Measurements from ENCODE around the gene ELAVL3.
"Not testable (repeated sequence)": the region's sequence is repeated elsewhere in the genome, so short reads cannot be mapped to it uniquely, and the experiment has no call there.

Gene ELAVL3

DNA sequence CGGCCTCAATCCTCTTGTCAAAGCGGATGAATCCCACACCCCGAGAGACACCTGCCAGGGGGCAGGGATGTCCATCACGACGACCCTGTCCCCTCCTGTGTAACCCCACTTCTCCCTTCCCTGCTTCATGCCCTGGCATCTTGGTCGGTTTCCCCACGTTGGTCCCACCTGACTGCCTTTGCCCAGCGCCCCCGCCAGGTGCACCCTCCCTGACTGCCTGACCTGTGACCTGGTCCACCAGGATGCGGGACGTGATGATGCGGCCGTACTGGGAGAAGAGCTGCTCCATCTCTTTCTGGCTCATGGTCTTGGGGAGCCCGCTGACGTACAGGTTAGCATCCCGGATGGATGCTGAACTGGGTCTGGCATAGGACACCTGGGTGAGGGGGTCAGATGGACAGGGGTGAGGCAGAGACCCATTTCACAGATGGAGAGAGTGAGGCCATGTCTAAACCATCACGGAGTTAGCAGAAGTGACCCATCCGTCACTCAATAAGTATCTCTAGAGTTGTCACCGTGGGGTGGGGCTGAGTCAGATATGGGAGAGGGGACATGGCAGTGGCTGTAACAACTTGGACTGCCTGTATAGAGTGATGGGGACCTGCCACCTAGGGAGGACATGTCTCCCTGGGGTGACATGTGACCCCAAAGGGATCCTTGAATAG is 22.5 kb downstream of the ELAVL3 start:
- DNase-seq = no peak

DNA sequence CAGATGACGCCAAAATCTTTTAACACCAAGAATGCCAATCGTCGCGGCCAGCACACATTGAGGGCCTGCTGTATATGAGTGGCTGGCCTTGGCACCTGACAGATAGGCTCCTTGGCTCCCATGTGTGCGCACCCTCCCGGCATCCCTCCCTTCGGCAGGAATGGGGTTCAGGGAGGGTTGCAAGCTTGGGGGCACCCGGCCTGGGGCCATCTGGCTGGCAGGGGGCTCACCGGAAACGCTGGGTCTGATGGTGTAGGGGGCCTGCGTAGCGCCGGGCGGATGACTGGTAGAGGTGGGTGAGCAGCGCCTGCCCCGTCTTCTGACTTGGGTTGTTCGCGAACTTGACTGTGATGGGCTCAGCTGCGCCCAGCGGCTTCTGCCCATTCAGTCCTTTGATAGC is 23.0 kb downstream of the ELAVL3 start:
- DNase-seq = no peak

- no peak for DNase-seq
Observed at GRCh38 chr19:11457115-11457514, 23.7 kb downstream of the ELAVL3 start.

- DNase-seq = no peak
Observed at GRCh38 chr19:11456659-11457058, 24.2 kb downstream of the ELAVL3 start.

DNA sequence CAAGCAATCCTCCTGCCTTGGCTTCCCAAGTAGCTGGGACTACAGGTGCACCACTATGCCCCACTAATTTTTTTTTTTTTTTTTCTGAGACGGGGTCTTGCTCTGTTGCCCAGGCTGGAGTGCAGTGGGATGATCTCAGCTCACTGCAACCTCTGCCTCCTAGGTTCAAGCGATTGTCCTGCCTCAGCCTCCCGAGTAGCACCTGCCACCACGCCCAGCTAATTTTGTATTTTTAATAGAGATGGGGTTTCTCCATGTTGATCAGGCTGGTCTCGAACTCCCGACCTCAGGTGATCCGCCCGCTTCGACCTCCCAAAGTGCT is 25.7 kb downstream of the ELAVL3 start:
- DNase-seq = not testable (repeated sequence)

DNA sequence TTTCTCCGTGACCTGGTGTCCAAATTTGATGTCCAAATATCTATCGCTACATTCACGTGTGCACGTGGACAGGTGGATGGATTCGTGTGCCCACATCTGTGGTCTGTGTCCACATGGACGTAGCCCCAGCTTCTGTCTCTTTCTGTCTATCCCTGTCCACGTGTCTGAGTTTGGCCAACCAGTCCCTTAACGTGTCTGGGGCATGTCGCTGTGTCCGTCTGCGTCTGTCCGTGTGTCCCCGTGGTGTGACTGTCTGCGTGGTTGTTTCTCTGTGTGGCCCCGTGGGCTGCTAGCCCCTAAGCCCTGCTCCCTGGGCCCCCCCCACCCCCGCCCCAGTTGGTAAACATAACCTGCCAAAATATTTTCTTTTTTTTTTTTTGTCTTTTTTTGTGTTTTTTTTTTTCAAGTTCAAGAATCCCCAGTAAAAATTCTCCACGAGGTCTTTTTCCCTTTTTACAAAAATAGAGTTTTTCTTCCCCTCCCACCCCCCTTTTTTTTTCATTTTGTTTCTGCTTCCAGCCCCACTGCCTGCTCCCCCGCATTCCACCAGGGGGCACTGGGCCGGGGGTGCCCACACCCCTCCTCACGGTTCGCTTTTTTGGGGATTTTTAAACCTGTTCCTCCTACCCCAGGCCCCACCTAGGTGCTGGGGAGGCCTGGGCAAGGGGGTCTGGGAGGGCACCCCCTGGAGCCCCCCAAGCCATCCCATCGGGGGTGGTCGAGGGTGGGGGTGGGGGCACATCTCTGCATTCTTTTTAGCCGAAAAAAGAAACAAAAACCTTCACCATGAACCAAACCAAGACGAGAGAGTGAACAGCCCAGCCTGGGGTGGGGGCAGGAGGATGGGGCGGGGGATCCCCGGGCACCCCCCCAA is 27.1 kb downstream of the ELAVL3 start:
- no peak for DNase-seq

DNA sequence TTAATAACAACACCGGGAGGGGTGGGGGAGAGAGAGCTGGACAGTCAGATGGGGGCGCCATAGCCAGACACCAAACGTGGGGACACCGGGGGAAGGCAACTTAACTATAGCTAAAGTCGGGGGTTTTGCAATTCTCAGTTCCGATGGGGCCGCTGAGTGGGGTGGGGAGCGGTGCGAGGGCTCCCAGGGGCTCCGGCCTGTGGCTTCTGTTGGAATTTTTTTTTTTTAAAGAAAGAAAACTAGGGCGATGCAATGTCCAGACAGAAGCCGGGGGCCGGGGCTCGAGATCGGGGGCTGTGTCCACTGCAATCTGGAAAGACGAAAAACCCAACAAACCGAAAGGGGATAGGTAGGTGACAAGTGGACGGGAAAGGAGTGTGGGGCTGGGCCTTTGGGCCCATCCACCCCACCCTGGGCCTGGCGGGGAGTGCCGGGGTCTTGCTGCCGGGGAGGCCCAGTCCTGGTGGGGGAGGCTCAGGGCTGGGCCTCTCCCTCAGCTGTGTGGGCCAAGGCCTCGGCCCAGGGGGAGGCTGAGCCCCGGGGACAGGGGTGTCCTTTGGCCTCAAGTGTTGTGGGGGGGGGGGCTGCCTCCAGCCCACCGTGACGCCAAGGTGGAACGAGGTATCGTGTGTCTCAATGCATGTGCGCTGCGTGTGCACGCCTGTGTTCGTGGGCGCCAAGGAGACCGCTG is 28.1 kb downstream of the ELAVL3 start:
- DNase-seq = no peak

- DNase-seq = no peak
Observed at GRCh38 chr19:11451871-11452619, 28.8 kb downstream of the ELAVL3 start.

- no peak for DNase-seq
Observed at GRCh38 chr19:11451327-11451870, 29.4 kb downstream of the ELAVL3 start.

DNA sequence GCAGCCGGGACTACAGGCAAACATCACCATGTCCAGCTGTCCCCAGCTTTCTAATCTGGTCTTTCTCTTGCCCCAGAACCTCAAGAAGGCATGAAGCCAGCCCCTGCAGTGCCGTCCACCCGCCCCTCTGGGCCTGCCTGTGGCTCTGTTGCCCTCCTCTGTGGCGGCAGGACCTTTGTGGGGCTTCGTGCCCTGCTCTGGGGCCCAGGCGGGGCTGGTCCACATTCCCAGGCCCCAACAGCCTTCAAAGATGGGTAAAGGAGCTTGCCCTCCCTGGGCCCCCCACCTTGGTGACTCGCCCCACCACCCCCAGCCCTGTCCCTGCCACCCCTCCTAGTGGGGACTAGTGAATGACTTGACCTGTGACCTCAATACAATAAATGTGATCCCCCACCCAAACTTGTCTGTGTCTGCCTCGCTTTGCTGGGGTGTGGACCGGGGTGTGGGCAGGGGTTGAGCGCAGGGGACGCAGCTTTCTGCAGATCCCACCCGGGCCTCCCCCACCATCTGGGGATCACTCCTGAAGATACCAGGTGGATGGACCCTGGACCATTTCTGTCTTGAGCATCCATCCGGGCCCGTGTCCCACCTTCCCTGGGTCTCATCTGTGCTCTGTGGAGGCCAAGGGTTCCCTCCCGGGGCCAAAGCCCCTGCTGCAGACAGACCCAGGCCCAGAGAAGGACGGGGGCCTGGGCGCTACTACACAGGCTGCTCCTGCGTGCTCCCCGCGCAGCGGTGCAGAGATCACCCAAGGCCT is 30.1 kb downstream of the ELAVL3 start:
- DNase-seq = no peak

GRCh38 chr19:11448923-11449554 is 31.8 kb downstream of the ELAVL3 start:
- DNase-seq = no peak

- no peak for DNase-seq
Observed at GRCh38 chr19:11448410-11448809, 32.4 kb downstream of the ELAVL3 start.

DNA sequence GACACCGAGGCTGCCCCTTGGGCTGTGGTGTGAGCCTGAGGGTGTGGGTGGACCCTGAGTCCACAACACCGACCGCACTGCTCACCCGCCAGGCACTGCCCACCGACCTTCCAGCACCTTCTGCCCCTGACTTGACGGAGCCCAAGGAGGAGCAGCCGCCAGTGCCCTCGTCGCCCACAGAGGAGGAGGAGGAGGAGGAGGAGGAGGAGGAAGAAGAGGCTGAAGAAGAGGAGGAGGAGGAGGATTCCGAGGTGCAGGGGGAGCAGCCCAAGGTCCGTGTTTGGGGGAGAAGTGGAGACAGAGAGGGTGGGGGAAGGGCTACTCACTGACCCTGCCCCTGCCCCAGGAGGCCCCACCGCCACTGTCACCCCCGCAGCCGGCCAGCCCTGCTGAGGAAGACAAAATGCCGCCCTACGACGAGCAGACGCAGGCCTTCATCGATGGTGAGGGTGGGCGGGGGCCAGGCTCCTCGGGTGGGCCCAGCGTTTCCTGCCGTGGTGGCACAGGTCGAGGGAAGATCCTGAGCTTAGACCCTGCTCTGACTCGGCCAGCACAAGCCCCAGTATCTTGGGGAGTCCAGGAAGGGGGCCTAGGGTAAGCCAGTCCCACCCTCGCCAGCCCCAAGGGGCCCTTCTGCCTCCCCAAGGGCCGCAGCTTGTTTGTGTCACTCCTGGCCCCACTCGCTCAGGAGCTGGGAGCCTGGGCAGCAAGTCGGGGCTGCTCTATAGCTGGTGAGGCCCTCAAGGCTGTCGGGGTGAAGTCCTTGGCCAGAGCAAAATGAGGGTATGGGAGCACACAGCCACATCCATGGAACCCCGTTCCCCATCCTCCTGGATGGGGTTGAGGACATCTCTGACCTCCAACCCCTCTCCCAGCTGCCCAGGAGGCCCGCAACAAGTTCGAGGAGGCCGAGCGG is 33.2 kb downstream of the ELAVL3 start:
- DNase-seq = no peak

GRCh38 chr19:11446652-11447301 is 34.1 kb downstream of the ELAVL3 start:
- DNase-seq = no peak

DNA sequence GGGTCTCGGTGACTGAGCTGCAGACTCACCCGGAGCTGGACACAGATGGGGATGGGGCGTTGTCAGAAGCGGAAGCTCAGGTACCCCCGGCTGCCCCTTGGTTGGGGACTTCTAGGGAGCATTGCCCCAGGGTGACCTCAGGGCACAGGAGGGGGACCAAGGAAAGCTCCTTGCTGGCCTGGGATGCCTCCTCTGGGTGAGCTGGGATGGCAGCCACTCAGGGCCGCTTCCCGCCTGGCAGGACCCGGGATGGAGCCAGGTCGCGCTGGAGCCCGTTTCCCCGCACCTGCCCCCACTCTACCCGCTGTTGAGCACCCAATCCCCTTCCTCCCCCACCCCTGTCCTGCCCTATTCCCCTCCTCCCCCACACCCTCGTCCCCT is 34.6 kb downstream of the ELAVL3 start:
- DNase-seq = no peak

GRCh38 chr19:11445141-11445540 is 35.7 kb downstream of the ELAVL3 start:
- DNase-seq = no peak

DNA sequence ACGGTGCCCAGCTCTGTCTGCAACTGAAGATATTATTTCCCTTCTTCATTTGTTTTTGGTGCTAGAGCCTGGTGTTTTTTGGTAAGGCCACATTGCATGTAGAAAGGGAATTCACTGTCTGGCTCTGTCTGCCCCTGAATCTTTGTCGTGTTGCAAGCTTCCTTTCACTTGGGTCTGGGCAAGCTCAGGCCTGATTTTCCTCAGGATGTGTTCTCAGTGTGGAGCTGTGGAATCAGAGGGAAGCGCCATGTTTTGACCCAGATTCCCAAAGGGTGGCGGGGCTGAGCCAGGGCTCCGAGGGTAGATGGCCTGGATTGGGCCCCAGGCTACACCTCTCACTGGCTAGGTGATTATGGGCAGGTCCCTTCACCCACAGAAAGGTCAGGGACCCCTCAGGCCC is 36.8 kb downstream of the ELAVL3 start:
- no peak for DNase-seq

- no peak for DNase-seq
Observed at GRCh38 chr19:11437955-11438354, 42.9 kb downstream of the ELAVL3 start.

DNA sequence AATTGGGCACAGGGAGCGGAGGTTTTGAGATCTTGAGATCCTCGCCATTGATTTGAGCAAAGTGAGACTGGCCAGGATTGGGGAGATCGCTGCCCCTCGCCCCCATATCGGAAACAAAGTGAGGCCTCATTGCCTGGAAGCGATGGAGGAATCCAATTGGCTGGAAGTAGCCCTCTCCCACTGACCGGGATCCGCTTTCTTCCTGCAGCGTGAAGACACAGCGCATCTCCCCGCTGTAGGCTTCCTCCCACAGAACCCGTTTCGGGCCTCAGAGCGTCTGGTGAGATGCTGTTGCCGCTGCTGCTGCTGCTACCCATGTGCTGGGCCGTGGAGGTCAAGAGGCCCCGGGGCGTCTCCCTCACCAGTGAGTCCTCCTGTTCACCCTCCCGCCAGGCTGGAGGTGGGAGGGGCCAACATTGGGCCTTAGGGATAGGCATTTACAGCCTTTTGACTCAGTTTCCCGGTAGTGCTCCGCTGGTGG is 45.0 kb downstream of the ELAVL3 start:
- no peak for DNase-seq
